ENCODE results near the gene GFOD1. TPM values are rescaled to one million over a fixed set of nuclear protein-coding genes. Genes with fewer than 3 reads are reported as not detected.

GFOD1 gene
- total RNA-seq, 1 experiment from 2014 or later: 4.3 TPM

DNA sequence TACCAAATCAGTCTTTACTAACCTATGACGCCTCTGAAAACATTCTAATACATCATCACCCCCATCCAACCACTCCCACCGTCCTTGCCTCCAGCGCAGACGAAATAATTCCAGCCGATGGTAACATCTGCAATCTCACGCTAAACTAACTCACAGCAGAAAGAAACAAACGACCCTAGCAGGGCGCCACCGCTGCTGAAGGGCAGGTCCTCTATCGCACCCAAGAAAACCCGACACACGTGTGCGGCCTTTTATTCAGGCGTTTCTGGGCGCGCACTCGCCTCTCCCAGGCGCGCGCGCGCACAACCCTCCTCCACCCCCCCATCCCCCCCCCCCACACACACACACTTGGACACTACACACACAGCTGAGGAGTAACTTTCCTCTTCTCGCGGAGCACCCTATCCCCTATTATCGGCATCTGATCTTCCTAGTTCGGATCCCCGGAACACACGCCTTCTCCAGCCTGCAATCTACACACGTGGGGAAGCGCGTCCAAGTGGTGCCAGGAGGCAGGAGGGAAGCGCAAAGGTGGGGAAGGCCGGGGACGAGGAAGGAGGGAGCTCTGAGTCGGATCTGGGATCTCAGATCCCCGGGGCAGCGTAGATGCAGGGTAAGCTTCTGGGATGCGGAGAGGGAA lies 1.4 kb downstream of the GFOD1 start:
- DNase-seq (ENCODE audit: low read depth): peak; percentile 64

DNA sequence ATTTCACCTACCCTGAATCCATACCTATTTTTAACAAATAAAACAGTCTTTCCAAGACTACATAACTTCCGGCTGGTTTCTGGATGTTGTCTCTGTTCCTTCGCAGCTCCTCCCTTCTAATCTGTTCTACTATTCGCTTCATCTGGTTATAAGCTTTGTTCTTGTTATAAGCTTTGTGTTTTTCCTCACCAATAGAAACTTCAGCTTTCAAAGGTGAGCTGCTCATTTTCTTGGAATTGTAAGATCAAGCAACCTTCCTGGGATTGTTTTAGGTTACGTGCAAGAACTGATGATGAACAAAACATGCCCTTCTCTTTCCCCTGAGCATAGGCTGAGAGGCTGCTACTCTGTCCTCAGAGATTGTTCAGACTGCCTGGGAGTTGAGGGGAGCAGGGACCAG lies 2.1 kb downstream of the GFOD1 start:
- DNase-seq (ENCODE audit: low read depth): no peak

DNA sequence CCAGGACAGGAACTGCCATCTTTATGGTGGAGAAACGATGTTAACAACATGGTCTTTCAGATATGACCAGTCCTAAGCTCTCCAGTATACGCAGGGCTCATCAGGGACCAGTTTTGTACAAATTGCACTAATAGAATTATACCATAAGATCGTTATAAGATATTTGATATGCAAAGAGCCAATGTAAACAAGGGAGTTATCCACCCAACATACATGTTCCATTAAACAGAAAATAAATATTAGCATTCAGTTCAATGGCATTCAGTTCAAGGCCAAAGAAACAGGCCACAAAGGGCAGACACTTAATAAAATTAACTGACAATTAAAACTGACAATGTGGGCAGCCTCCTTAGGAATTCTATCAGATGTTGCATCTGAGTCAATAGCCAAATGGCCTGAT lies 2.6 kb downstream of the GFOD1 start:
- DNase-seq (ENCODE audit: low read depth): no peak

DNA sequence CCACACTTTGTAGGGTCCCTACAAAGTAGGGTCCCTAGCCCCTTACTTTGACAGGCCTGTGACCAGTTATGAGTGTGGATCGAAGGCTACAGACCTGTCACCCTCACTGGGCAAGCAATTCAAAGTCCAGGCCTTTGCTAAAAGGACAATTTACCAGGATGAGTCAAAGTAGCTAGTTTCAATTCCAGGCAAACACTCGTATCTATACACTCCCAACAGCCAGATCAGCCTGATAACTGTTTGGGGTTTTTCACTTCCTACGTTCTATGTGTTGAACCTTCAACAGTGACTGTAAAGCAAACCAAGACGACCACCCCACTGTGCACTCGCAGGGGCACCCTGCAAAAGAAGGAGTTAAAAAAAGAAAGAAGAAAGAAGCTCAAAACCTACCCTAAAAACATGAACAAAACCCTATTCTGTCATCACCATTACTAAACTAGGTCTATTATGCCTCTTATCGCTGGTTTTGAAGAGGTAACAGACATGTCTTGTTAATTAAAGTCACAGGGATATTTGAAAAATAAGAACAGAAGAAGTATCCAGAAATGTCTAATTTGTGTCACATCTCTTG lies 3.2 kb downstream of the GFOD1 start:
- peak; percentile 32 for DNase-seq (ENCODE audit: low read depth)

DNA sequence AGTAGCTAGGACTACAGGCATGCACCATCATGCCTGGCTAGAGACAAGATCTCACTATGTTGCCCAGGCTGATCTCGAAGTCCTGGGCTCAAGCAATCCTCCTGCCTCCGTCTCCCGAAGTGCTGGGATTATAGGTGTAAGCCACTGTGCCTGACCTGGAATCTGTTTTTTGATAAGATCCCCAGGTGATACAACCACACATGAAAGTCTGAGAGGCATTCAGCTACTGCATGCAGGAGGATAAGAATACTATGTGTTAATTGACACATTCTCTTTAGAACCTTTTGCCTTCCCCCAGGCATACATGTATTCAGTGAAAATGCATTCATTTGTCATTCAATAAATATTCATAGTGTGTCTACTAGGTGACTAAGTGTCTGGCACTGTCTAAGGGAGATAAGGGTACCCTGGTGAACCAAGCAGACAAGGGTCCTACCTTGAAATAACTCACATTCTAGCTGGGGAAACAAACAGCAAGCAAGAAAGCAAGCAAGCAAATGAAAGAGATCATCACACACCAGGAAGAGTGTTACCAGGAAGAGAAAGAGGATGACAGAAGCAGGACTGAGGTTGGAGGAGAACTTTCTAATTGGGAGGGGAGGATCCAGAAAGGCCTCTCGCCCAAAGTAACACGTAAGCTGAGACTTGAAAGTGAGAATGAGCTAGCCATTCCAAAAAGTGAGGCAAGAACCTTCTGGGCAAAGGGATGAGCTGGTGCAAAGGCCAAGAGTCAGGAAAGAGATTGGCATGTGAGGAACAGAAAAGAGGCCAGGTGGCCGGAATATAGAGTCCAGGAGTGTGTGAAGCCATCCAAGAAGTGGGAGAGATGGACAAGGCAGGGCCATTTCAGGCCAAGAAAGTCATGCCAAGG lies 6.5 kb downstream of the GFOD1 start:
- DNase-seq (ENCODE audit: low read depth): peak; percentile 65

DNA sequence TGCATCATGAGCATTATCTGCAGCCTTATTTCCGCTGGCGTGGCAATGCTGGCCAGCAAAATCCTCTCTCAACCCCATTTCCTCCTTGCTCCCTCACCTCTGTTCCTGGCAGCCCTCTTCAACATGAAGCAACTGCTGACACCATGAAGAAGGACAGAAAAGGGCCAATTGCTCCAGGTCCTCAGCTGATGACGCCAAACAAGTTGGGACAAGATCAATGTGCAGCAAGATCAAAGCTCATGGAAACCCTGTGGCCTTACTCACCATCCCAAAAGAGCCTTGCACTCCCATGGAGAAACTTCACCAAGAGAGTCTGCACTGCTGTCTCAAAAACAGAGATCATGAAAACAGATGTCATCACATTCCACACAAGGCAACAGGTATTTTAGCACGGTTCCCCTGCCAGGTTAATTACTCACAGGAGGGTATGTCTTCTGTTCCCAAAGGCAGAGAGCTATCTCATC lies 7.4 kb downstream of the GFOD1 start:
- DNase-seq (ENCODE audit: low read depth): no peak

DNA sequence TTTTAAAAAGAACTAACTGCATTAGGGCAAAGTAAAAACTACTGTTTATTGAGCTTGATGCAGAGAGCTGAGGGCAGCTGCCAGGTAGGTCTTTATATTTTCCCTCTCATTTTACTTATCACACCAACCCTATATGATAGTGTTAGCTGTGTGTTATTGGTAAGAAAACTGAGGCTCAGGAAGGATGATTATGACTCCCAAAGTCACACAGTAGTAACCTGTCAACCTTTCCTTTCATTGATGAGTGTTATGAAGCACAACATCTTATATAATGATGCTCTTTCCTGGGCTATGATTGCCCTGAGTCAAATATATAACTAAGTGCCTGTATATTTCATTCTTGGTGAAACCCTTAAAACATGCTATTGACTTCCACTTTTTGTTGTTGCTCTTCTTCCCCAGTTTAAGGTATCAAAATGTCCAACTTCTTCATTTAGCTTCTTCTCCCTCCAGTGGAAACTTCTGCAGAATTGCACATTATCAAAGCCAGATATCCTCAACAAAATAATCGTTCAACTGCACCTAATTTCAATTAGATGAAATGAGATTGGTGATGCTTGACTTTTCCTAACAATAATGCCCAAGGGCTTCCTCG lies 8.1 kb downstream of the GFOD1 start:
- no peak for DNase-seq (ENCODE audit: low read depth)

DNA sequence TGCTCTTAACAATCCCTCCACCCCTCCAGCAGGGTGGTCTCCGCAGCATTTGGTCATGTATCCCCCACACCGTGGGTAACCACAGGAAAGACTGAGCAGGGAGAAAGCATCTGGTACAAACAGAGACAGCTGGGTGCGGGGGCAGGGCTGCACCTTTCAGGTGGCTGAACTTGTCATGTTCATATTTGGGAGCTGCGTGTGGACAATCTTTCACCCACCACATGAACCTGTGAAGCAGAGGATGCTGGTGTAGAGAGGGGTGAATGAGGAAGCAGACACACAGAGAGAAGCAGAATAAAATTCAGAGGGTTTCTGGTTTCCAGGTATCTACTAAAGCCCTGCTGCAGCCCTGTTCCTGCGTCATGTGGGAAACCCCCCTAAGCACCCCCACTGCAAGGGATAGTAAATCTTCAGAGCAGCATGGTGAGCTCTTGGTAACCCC lies 8.9 kb downstream of the GFOD1 start:
- no peak for DNase-seq (ENCODE audit: low read depth)

DNA sequence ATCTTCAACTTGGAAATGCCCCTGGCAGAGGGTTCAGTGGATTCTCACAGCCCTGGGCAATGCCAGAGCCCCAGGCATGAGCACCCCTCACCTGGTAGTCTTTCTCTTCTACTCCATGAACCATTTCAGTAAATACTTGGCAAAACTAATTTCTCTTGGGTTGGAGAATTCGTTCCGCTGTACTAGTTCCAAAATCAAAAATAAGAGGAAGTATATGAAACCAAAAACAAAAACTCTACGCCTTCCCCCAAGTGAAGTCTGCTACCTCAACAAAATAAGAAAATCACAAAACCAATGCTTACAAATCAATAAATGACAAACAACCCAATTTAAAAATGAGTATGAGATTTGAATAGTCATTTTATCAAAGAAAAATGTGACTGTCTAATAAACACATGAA lies 12.6 kb downstream of the GFOD1 start:
- DNase-seq (ENCODE audit: low read depth): no peak

DNA sequence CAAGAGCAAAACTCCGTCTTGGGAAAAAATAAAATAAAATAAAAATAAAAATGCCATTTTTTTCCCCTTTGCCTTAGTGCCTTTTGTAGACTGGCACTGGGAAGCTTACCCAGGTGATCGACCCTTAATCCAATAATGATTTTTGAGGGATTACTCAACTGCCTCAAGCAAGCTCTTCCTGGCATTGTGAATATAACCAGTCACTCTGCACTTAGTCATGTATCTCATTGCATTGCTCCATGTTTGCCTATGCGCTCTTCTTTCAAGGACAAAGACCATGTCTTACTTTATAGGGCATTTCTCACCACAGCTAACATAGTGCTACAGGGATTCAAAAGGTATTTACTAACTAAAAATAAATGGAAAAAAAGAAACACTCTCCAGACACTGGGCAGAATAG lies 13.0 kb downstream of the GFOD1 start:
- peak; percentile 89 for DNase-seq (ENCODE audit: low read depth)

DNA sequence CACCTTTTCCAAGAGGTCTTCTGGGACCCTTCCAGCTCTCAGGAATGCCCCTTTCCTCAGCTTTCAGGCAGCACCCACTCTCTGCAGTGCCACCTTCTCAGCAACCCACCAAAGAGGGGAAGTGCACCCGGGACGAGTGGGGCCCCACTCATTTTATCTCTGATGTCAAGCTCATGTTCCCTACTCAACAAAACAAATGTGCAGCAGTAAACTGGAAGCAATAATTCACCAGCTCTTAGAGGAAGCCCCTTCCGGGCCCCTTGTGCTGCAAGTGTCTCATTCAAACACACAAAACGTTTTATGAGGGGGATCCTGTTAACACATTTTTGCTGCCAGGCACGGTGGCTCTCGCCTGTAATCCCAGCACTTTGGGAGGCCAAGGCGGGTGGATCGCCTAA lies 13.6 kb downstream of the GFOD1 start:
- no peak for DNase-seq (ENCODE audit: low read depth)

DNA sequence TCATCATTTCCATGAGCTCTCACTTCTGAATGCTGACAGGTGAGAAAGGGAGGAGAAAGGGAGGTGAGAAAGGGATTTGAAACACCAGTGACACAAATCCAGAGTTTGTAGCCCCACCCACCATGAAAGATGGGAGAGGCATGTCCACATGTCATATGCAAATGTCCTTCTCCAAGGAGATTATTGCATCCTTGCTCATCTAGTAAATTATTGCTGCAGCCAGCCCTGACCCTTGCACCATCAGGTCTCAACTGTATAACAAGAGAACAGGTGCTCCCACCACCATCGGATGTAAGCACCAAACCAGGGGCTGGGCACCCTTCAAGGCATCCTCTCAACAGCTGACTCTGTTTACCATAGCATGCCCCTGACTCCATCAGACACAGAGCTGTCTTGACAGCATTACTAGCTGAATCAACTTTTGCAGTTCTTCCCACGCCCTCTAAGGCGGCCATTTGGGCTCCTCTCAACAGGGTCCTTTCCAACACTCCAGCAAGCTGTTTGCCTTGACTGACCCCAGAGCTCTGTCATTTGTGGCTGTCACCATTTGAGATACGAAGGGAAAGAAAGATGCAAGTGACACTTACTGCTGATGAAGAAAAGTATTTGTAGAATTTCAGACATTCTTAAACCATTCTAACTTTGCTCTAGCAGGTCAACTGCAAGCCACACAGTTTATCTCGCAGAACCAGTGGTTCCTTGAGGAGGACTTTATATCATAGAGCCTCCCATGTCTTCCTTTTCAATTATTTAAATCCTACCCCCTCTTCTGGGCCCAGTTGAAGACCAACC lies 14.2 kb downstream of the GFOD1 start:
- DNase-seq (ENCODE audit: low read depth): no peak

DNA sequence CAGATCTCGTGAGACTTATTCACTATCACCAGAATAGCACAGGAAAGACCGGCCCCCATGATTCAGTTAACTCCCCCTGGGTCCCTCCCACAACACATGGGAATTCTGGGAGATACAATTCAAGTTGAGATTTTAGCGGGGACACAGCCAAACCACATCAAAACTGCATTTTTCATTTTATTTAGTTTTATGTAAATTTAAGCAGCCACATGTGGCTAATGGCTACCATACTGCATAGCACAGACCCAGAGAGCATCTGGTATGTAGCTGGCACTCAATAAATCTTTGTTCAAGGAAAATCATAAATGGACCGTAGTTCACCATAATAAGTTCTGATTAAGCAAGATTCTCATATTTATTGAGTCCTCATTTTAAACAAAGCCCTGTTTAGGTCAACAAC lies 15.3 kb downstream of the GFOD1 start:
- no peak for DNase-seq (ENCODE audit: low read depth)

DNA sequence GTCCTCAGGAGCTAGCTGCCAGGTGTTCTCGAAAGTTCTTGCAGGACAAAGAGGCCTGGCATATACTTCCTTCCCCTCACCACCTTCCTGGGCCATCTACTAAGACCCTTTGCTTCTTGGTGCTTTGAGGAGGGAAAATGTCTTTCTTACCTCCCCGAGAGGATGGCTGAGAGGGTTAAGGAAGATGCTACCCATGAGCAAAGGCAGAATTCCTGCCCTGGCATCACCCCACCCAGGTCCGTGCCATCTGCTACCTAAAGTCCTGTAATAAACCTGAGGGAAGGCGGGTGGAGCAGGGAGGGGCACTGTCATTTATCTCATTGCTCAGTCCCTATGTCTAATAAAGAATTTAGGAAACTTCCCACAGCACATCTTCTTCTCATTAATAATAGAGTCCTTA lies 16.2 kb downstream of the GFOD1 start:
- no peak for DNase-seq (ENCODE audit: low read depth)

DNA sequence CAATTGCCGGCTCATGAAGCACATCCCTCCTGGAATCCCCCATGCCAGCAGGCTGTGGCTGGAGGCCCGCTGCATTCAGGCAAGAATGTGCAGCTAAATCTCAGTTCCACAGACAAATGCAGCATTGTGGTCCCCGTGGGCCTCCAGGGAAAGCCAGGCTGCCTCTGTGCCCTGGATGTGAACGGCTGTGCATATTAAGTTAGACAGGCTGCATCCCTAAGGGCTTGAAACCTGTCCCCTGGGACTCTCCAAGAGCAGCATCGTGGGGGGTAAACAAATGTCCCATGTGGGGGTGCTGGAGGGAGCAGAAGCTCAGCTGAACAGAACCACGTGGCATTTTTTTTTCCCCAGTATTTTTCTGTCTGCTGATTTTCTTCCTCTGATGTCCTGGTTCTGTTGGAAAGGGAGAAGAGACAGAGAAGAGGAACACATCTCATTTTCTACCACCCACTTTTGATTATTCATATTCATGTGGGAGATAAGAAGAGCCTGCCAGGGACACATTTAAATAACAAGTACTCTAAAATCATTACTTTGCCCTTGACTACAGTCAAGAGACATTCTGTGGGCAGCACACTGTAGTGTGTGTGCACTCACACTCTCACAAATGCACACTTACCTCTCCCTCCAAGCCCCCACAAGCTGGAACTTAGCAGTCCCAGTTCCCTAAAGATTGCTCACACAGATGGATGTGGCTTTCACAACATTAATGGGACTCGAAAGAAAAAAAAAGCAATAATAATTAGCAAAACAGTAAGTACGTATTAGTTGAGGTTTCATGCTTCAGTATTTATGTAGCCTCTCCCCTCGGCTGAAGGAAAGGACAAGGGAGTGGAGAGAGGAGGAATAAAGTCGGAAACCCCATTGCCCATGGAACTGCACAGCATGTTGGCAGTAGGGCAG lies 16.9 kb downstream of the GFOD1 start:
- DNase-seq (ENCODE audit: low read depth): no peak

DNA sequence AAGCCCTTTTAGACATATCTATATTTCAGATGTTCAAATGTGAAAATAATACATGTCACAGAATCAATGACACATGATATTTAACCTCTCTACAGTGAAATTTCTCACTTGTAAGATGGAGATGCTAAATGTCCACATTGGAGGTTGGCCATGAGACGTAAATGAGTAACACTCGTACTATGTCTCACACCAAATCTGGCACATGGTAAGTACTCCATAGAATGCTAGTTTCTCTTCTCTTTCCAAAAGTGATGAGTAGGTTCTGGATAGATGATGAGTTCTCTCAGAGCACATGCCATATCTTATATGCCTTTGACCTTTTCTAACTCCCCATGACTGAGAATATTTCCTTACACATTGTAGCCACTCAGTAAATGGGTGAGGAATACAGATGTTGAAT lies 17.7 kb downstream of the GFOD1 start:
- DNase-seq (ENCODE audit: low read depth): no peak

DNA sequence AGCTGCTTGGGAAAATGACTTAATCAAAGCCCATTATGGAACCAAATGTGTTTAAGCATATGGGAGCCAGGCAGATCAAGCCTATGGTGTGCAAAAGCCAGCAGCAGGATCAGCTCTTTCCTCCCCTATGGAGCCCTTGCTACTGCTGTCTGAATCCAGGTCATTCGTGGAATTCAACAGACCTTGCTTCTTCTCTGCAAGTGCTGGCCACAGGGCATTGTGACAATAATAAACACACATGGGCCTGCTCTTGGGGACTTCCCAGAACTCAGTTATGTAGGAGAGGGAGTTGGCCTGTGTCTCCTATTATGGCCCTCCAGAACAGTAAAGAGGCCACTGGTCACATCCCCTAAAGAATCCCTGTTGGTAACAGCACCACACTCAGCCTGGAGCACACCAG lies 18.6 kb downstream of the GFOD1 start:
- DNase-seq (ENCODE audit: low read depth): no peak

DNA sequence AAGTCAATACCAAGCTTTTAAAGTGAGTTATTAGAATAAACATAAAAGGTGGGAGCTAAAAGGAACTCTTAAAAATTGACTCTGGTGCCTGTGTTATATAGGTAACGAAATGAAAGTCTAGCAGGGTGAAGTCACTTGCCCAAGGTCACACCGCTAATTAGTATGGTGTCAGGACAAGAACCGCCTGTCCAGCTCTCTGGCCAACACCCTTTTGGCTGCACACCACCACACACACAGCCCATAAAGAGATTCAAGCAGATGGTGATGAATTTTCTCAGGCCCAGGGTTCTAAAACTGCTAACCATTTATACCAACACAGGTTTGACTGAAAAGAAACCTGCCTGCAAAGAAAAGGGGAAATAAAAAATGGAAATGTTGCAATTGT lies 20.2 kb downstream of the GFOD1 start:
- DNase-seq (ENCODE audit: low read depth): no peak

DNA sequence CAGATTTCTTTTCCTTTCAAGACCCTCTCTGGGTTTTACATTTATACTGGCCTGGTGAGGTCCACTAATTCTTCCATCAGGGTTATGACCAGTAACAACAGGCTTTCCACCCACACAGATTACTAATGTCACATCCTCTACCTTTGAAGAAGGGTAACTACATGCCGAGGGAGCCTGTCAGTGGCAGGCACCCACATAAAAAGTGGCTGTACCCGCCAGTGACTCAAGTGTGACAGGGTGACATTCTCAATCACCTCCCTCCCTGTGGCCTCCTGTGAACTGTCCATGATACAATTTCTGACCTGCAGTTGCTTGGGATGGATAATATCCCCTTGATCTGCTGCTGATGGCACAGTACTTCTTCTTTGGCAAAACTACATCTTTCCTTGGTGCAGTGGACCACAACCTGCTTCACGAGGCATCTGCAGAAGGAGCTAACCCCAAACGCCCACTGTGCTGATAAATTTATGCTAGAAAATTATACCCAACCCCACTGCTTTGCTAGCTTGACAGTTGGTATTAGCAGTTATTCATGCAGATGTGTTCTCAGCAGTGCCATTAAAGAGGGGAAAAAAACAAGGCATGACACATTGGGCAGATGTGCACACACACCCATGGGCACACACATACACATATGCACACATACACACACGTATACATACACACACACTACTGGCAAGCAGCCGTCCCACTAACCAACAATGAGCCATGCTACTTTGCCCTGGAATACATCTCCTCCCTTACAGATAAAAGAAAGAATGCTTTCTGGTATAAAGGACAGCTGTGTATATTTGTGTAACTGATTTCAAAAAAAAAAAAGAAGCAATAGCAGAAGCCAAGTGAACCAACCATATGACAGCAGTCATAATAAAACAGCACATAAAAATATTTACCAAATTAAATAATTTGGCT lies 20.8 kb downstream of the GFOD1 start:
- no peak for DNase-seq (ENCODE audit: low read depth)

DNA sequence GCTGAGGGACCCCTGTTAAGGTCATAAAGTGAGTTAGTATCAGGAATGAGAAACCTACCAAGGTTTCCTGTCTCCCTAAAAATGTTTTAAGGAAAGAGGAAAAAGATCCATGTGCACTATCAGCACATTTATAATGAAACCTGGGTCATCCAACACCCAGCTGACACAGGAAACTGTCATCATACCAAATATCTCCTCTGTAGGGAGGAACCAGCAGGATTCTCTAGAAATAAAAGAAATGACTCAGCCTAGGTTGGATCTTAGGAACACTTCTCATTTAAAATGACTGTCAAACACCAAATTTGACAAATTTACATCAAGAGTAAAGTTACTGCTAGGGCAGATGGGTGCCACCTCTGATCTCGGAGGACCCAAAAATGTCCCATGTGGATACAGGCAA lies 21.7 kb downstream of the GFOD1 start:
- peak; percentile 53 for DNase-seq (ENCODE audit: low read depth)

Measured in M059J (cell line).